ENCODE results near the gene LEUTX.
A peak's percentile ranks its signal among the peaks of the same experiment; 100 is the strongest.
"Not testable (repeated sequence)": the region's sequence is repeated elsewhere in the genome, so short reads cannot be mapped to it uniquely, and the experiment has no call there.

The LEUTX gene

GRCh38 chr19:39778763-39779162, at the start of gene LEUTX:
TSS of gene LEUTX (plus strand) at chr19:39778854. CDS start at chr19:39778921, 67 bp downstream.
- no peak for DNase-seq (ENCODE audit: low read depth)

GRCh38 chr19:39729594-39729993, 49.1 kb upstream of the LEUTX start:
- no peak for DNase-seq (ENCODE audit: low read depth)

- no peak for DNase-seq (ENCODE audit: low read depth)
These were observed 47.0 kb upstream of the LEUTX start for GRCh38 chr19:39731685-39732084.

GRCh38 chr19:39733841-39734240, 44.8 kb upstream of the LEUTX start:
- DNase-seq (ENCODE audit: low read depth), result no peak

- no peak for DNase-seq (ENCODE audit: low read depth)
These were observed 43.0 kb upstream of the LEUTX start for GRCh38 chr19:39735688-39736087.

- DNase-seq (ENCODE audit: low read depth), result no peak
These were observed 42.6 kb upstream of the LEUTX start for GRCh38 chr19:39736088-39736487.

- no peak for DNase-seq (ENCODE audit: low read depth)
These were observed 41.3 kb upstream of the LEUTX start for GRCh38 chr19:39737351-39737750.

- DNase-seq (ENCODE audit: low read depth), result no peak
These were observed 40.8 kb upstream of the LEUTX start, which contains the start of gene CLC for GRCh38 chr19:39737891-39738290. TSS of gene CLC (minus strand) at chr19:39738029. CDS start at chr19:39737952, 77 bp downstream.

- DNase-seq (ENCODE audit: low read depth), result no peak
These were observed 39.8 kb upstream of the LEUTX start for GRCh38 chr19:39738814-39739213.

- no peak for DNase-seq (ENCODE audit: low read depth)
These were observed 38.3 kb upstream of the LEUTX start for GRCh38 chr19:39740395-39740794.

GRCh38 chr19:39745643-39746042, 33.0 kb upstream of the LEUTX start:
- no peak for DNase-seq (ENCODE audit: low read depth)

GRCh38 chr19:39746836-39747529, 31.7 kb upstream of the LEUTX start:
- no peak for DNase-seq (ENCODE audit: low read depth)

- no peak for DNase-seq (ENCODE audit: low read depth)
These were observed 28.7 kb upstream of the LEUTX start for GRCh38 chr19:39749981-39750380.

GRCh38 chr19:39752390-39752789, 26.3 kb upstream of the LEUTX start:
- no peak for DNase-seq (ENCODE audit: low read depth)

- no peak for DNase-seq (ENCODE audit: low read depth)
These were observed 25.9 kb upstream of the LEUTX start for GRCh38 chr19:39752795-39753194.

- no peak for DNase-seq (ENCODE audit: low read depth)
These were observed 24.1 kb upstream of the LEUTX start for GRCh38 chr19:39754544-39754943.

- DNase-seq (ENCODE audit: low read depth), result no peak
These were observed 23.7 kb upstream of the LEUTX start for GRCh38 chr19:39754971-39755370.

- no peak for DNase-seq (ENCODE audit: low read depth)
These were observed 19.0 kb upstream of the LEUTX start for GRCh38 chr19:39759457-39760184.

- DNase-seq (ENCODE audit: low read depth), result not testable (repeated sequence)
These were observed 16.8 kb upstream of the LEUTX start for GRCh38 chr19:39761851-39762250.

- peak; percentile 2 for DNase-seq (ENCODE audit: low read depth)
These were observed 13.3 kb upstream of the LEUTX start for GRCh38 chr19:39765091-39766076.

GRCh38 chr19:39768334-39768733, 10.3 kb upstream of the LEUTX start:
- no peak for DNase-seq (ENCODE audit: low read depth)

- DNase-seq (ENCODE audit: low read depth), result no peak
These were observed 9.9 kb upstream of the LEUTX start for GRCh38 chr19:39768786-39769185.

All from stimulated activated CD8-positive, alpha-beta memory T cell treated with anti-CD3 and anti-CD28 coated beads, Interleukin-15, amount 100 ng/mL, for 1 hour (primary cell).